ENCODE data around the gene RPRM.

RPRM gene

GRCh38 chr2:153474876-153475435 lies 3.6 kb downstream of the RPRM start:
- TF ChIP-seq CTCF (IDR thresholded peaks at IDR 0.05), result no peak

- no peak for TF ChIP-seq CTCF (IDR thresholded peaks at IDR 0.05)
These were observed 4.2 kb downstream of the RPRM start for GRCh38 chr2:153474407-153474806.

- TF ChIP-seq CTCF (IDR thresholded peaks at IDR 0.05), result no peak
These were observed 7.7 kb downstream of the RPRM start for GRCh38 chr2:153470867-153471266.

- no peak for TF ChIP-seq CTCF (IDR thresholded peaks at IDR 0.05)
These were observed 14.2 kb downstream of the RPRM start for GRCh38 chr2:153464395-153464794.

- no peak for TF ChIP-seq CTCF (IDR thresholded peaks at IDR 0.05)
These were observed 16.2 kb downstream of the RPRM start for GRCh38 chr2:153462338-153462859.

GRCh38 chr2:153461453-153461852 lies 17.1 kb downstream of the RPRM start:
- TF ChIP-seq CTCF (IDR thresholded peaks at IDR 0.05), result no peak

- TF ChIP-seq CTCF (IDR thresholded peaks at IDR 0.05), result no peak
These were observed 22.7 kb downstream of the RPRM start for GRCh38 chr2:153455861-153456260.

GRCh38 chr2:153455403-153455802 lies 23.2 kb downstream of the RPRM start:
- no peak for TF ChIP-seq CTCF (IDR thresholded peaks at IDR 0.05)
